Neural cell (in vitro differentiated cells): ENCODE results near the gene CFL2. TPM values are rescaled to one million over a fixed set of nuclear protein-coding genes. Genes with fewer than 3 reads are reported as not detected.

Source experiments
- H2AFZ ChIP-seq: fragments of 200-600, 300-800 bp; sonication (generic), shearing (Covaris generic); 2 replicates; pipeline ENCODE4 v1.6.0; 2014; ENCODE audit warnings: low read depth, mild to moderate bottlenecking, antibody characterized with exemption, low read length, moderate library complexity
- H3F3A ChIP-seq: fragments of 200-600 bp; shearing (Covaris generic); 2 replicates; pipeline ENCODE4 v1.6.1; 2016; ENCODE audit warnings: mild to moderate bottlenecking, moderate library complexity, mixed read lengths, antibody characterized with exemption, low read length; ENCODE audit not compliant: insufficient read depth, poor library complexity, severe bottlenecking
- H3K27ac ChIP-seq: fragments of 200-600, 300-800 bp; sonication (generic), shearing (Covaris generic); 2 replicates; pipeline ENCODE4 v1.5.1; 2014; ENCODE audit warnings: mild to moderate bottlenecking, low read length, moderate library complexity
- H3K27me3 ChIP-seq: fragments of 300-800, 200-600 bp; sonication (generic), shearing (Covaris generic); 2 replicates; pipeline ENCODE4 v1.6.0; 2014; ENCODE audit warnings: mild to moderate bottlenecking, low read depth, low read length, moderate library complexity; ENCODE audit not compliant: insufficient read depth
- H3K36me3 ChIP-seq: fragments of 300-800, 200-600 bp; sonication (generic), shearing (Covaris generic); 2 replicates; pipeline ENCODE4 v1.5.1; 2014; ENCODE audit warnings: mild to moderate bottlenecking, antibody characterized with exemption, low read length, moderate library complexity; ENCODE audit not compliant: insufficient read depth
- H3K4me2 ChIP-seq: fragments of 300-800, 200-600 bp; sonication (generic), shearing (Covaris generic); 2 replicates; pipeline ENCODE4 v1.6.0; 2014; ENCODE audit warnings: mild to moderate bottlenecking, low read length
- H3K4me3 ChIP-seq: fragments of 300-800, 200-600 bp; sonication (generic), shearing (Covaris generic); 2 replicates; pipeline ENCODE4 v1.5.1; 2014; ENCODE audit warnings: mild to moderate bottlenecking, low read length, moderate library complexity
- H3K79me2 ChIP-seq: fragments of 200-600 bp; shearing (Covaris generic); replicated peaks from 2 replicates; pipeline ENCODE4 v1.6.0; 2014; ENCODE audit warnings: mild to moderate bottlenecking, low read length, moderate library complexity; ENCODE audit not compliant: insufficient read depth
- H3K9ac ChIP-seq: fragments of 300-800, 200-600 bp; sonication (generic), shearing (Covaris generic); 2 replicates; pipeline ENCODE4 v1.6.1; 2016; ENCODE audit warnings: mild to moderate bottlenecking, low read length, mixed read lengths
- H3K9me2 ChIP-seq: fragments of 200-600 bp; shearing (Covaris generic); 2 replicates; pipeline ENCODE4 v1.6.1; 2016; ENCODE audit warnings: mild to moderate bottlenecking, low read length, mixed read lengths; ENCODE audit not compliant: insufficient read depth
- H3K9me3 ChIP-seq: fragments of 200-600, 300-800 bp; sonication (generic), shearing (Covaris generic); 2 replicates; pipeline ENCODE4 v1.6.1; 2016; ENCODE audit warnings: mild to moderate bottlenecking, mixed run types, low read length, moderate library complexity, mixed read lengths
- H4K20me1 ChIP-seq: fragments of 200-600 bp; shearing (Covaris generic); 2 replicates; pipeline ENCODE4 v1.6.1; 2016; ENCODE audit warnings: mild to moderate bottlenecking, mixed run types; ENCODE audit not compliant: insufficient read depth
- CTCF ChIP-seq: fragments of 450-650 bp; IDR thresholded peaks from 2 replicates; pipeline ENCODE4 v1.5.1; 2014; ENCODE audit warnings: antibody characterized with exemption, mild to moderate bottlenecking, moderate library complexity; ENCODE audit not compliant: poor library complexity, severe bottlenecking
- EP300 ChIP-seq: fragments of 450-650 bp; conservative IDR thresholded peaks from 2 replicates; pipeline ENCODE4 v1.6.1; 2014; ENCODE audit warnings: antibody characterized with exemption, mild to moderate bottlenecking, moderate library complexity; ENCODE audit not compliant: poor library complexity, severe bottlenecking
- EZH2 ChIP-seq: fragments of 200-600, 300-800 bp; shearing (Covaris generic), sonication (generic); IDR thresholded peaks from 2 replicates; pipeline ENCODE4 v1.6.1; 2014; ENCODE audit warnings: antibody characterized with exemption, low read length, borderline replicate concordance, mild to moderate bottlenecking; ENCODE audit not compliant: insufficient read depth, poor library complexity, severe bottlenecking
- MXI1 ChIP-seq: fragments of 450-650 bp; conservative IDR thresholded peaks from 2 replicates; pipeline ENCODE4 v1.6.1; 2014; ENCODE audit warnings: antibody characterized with exemption, mild to moderate bottlenecking; ENCODE audit not compliant: poor library complexity, severe bottlenecking
- POLR2AphosphoS5 ChIP-seq: IDR thresholded peaks from 2 replicates; pipeline ENCODE4 v1.6.1; 2012
- RAD21 ChIP-seq: fragments of 450-650 bp; conservative IDR thresholded peaks from 2 replicates; pipeline ENCODE4 v1.6.1; 2014; ENCODE audit warnings: antibody characterized with exemption, mild to moderate bottlenecking, moderate library complexity
- REST ChIP-seq: IDR thresholded peaks from 2 replicates; pipeline ENCODE4 v1.6.1; 2012; ENCODE audit warnings: borderline replicate concordance
- SMC3 ChIP-seq: fragments of 450-650 bp; conservative IDR thresholded peaks from 2 replicates; pipeline ENCODE4 v1.6.1; 2014; ENCODE audit warnings: antibody characterized with exemption, mild to moderate bottlenecking, moderate library complexity; ENCODE audit not compliant: poor library complexity
- TAF1 ChIP-seq: IDR thresholded peaks from 2 replicates; pipeline ENCODE4 v1.6.1; 2012; ENCODE audit warnings: low read depth
- polyA minus RNA-seq: library from RNA; depleted of rRNA, polyadenylated mRNA; stranded (reverse); fragments of >200 nt; gene quantifications from 2 replicates; pipeline ENCODE4 v1.2.3, GENCODE V29; 2014
- polyA plus RNA-seq: library from polyadenylated mRNA; depleted of rRNA; stranded (reverse); fragments of >200 nt; gene quantifications from 2 replicates; pipeline ENCODE4 v1.2.3, GENCODE V29; 2014

Gene CFL2
- polyA plus RNA-seq (37.8 and 52.3 TPM in 2 replicates), polyA minus RNA-seq (30.2 and 38.9 TPM in 2 replicates)

- peaks cover 6% of the 10 kb centered on the region for H3K36me3 ChIP-seq
- peak within 1 kb of the TSS; percentile 81 for H2AFZ ChIP-seq
- H3K27me3 ChIP-seq: no peaks in the 10 kb centered on the region
- peak within 1 kb of the TSS; percentile 84 for H3K9ac ChIP-seq
- H3K9me2 ChIP-seq: no peaks in the 10 kb centered on the region
- peaks cover 11% of the 10 kb centered on the region for H3K79me2 ChIP-seq
- H4K20me1 ChIP-seq: no peaks in the 10 kb centered on the region
- H3K4me3 ChIP-seq: peak within 1 kb of the TSS; percentile 83
- TF ChIP-seq SMC3: no peak
- TF ChIP-seq POLR2AphosphoS5: peak; percentile 56
- TF ChIP-seq MXI1: peak; percentile 47
- TF ChIP-seq REST: peak; percentile 19
- TF ChIP-seq TAF1: peak; percentile 50
- peak; percentile 15 for TF ChIP-seq EP300
- TF ChIP-seq RAD21: no peak
- no peak for TF ChIP-seq EZH2
- TF ChIP-seq CTCF: no peak
- no peaks in the 10 kb centered on the region for H3K9me3 ChIP-seq
- H3K27ac ChIP-seq: peak within 1 kb of the TSS; percentile 53
- no peaks in the 10 kb centered on the region for H3F3A ChIP-seq
- peak within 1 kb of the TSS; percentile 74 for H3K4me2 ChIP-seq
These were observed at the start of gene CFL2 for GRCh38 chr14:34714320-34715126. Gene CFL2, minus strand, starts transcription at chr14:34714593. Its CDS starts 53 bp downstream, at chr14:34714540.

- H3K79me2 ChIP-seq: no peaks in the 10 kb centered on the region
- H3K27me3 ChIP-seq: no peaks in the 10 kb centered on the region
- TF ChIP-seq POLR2AphosphoS5 (no peak), TAF1 (no peak), EP300 (no peak)
- H3K27ac ChIP-seq: no peak overlapping the region
- peaks cover 5% of the 10 kb centered on the region for H3K36me3 ChIP-seq
- H3K4me2 ChIP-seq: no peak overlapping the region
- H3K4me3 ChIP-seq: no peak overlapping the region
- H3K9ac ChIP-seq: no peak overlapping the region
- no peaks in the 10 kb centered on the region for H4K20me1 ChIP-seq
- no peaks in the 10 kb centered on the region for H3K9me3 ChIP-seq
- H3K9me2 ChIP-seq: no peaks in the 10 kb centered on the region
- H2AFZ ChIP-seq: no peak overlapping the region
- no peaks in the 10 kb centered on the region for H3F3A ChIP-seq
These were observed 40.8 kb upstream of the CFL2 start for GRCh38 chr14:34755215-34755614.
